D721Med (cell line): ENCODE measurements around the gene NT5C1A.
A peak's percentile ranks its signal among the peaks of the same experiment; 100 is the strongest.

Experiments
- DNase-seq: peaks from one replicate; pipeline ENCODE4 v3.0.0; 2011; ENCODE audit warnings: low spot score; ENCODE audit not compliant: insufficient read length
- FAIRE-seq: peaks from 2 replicates; lab custom pipeline; 2011; peaks lifted over from hg19 to GRCh38; lab: Jason Lieb, UNC
- CTCF ChIP-seq: IDR thresholded peaks from 2 replicates; pipeline ENCODE4 v1.5.1; 2012; ENCODE audit warnings: mild to moderate bottlenecking, control low read depth; ENCODE audit not compliant: insufficient read depth; ENCODE audit errors: missing control alignments

The NT5C1A gene

GRCh38 chr1:39676948-39677548 is 5.1 kb upstream of the NT5C1A start:
- FAIRE-seq (no peak), DNase-seq (no peak)
- TF ChIP-seq CTCF: no peak

- no peak for TF ChIP-seq CTCF
- DNase-seq (no peak), FAIRE-seq (no peak)
These were observed 3.3 kb upstream of the NT5C1A start for GRCh38 chr1:39675220-39675619.

- TF ChIP-seq CTCF: no peak
- DNase-seq: no peak
- no peak for FAIRE-seq
These were observed 1.3 kb upstream of the NT5C1A start for GRCh38 chr1:39673215-39673614.

GRCh38 chr1:39672551-39672947 is 642 bp upstream of the NT5C1A start:
- DNase-seq: no peak
- peak; percentile 45 for TF ChIP-seq CTCF
- no peak for FAIRE-seq

- TF ChIP-seq CTCF: no peak
- DNase-seq (no peak), FAIRE-seq (no peak)
These were observed 494 bp downstream of the NT5C1A start for GRCh38 chr1:39671433-39671792.

- FAIRE-seq (no peak), DNase-seq (no peak)
- no peak for TF ChIP-seq CTCF
These were observed 1.2 kb downstream of the NT5C1A start for GRCh38 chr1:39670689-39671088.

GRCh38 chr1:39668894-39669293 is 3.0 kb downstream of the NT5C1A start:
- FAIRE-seq (no peak), DNase-seq (no peak)

More at GRCh38 chr1:39668894-39669293, 3.0 kb downstream of the NT5C1A start:
- no peak for TF ChIP-seq CTCF
